Activated CD4-positive, alpha-beta T cell treated with anti-CD3 and anti-CD28 coated beads, Interleukin-2, Interleukin-4, amounts not matched to agents 100 ng/mL and 50 ng/mL, durations not matched to agents 16 hours and 8 hours (primary cell): ENCODE results near the gene CES2.

Experiments used
- DNase-seq: peaks from one replicate; pipeline ENCODE4 v3.0.0-alpha.2; 2020; ENCODE audit warnings: low spot score

CES2 gene

DNA sequence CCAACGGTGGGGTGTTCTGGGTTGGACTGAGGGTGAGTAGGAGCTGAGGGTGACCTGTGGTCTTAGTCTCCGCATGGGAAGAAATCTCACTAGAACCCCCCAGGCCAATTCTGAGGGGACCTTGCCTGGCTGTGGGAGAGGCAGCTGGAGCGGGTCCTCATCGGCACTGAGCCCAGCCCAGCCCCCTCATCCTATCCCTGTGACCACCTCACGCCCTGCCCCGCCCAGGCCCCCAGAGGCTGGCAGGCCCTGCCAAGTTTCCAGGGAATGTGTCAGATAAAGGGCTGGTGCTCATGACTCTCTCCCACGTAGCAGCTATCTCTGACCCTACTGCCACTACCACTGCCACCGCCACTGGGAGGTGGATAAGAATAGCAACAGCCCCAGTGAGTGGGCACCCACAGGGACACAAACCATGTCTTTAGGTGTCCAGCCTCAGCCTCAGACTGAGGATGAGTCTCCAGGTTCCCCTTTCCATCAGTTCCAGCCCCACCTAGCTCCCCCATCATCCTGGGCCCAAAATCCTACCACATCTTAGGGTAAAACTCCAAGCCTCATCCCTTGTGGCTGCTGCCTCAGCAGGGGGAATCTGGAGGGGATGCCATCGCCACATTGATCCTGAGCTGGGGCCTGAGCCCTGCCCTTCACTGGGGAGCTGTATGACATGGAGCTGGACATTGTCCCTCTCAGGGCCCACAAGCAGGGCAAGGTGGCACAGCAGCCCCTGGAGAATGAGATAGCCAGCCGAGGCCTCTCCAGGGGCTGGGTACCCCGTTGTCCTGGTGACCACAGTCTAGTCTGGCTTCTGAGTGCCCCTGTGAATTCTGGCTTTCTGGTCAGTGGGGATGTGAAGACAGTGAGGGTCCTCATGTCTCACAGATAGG lies 31.5 kb upstream of the CES2 start:
- DNase-seq, result no peak

DNA sequence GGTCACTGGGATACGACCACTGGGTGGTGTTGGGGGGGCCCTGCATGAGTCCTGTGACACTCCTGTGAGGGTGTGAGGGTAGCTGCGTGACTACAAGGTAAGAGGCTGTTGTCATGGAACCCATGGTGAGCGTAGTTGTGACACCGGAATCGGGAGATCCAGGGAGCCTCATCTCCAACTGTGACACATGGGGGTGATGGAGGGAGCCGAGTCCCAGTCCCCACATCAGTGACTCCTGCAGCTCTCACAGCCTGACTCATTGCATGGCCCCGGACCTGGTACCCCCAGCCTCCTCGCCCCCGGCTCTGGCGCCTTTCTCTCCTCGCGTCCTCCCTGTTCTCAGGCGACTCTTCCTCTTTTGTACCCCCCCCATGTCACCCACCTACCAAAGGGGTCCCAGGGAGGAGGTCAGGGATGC lies 30.9 kb upstream of the CES2 start:
- no peak for DNase-seq

DNA sequence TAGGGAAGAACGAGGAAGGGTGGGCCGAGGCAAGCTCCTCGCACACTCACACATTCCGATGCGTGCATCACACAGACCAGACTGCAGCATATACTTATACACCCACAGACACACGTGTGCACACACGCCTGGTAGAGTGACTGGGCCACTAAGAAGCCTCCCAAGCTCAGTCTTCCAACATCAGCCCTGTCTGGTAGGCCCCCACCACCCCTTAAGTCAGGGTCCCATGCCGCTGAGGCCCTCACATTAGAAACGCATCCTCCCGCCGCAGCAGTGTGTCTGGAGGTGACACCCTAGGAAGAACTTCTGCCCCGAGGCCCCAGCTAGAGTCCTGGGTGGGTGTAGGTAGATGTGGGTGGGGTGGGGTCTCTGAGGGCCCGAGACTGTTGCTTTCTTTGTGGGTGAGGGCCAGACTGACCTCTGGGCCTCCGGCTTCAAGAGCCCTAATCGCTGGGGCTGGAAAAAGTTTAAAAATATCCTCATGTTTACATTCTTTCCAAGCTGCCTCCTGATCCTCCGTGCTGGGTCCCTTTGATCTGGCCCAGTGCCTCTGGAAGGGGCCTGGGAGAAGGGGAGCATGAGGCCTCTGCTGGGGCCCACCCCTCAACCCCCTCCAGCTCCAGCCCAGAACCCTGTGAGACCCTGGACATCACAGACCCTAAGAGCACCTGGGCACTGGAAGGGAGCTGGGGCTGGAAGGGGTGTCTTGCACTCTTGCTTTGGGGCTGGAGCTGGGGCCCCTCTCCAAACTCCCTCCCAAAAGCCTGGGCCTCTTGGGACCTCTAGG lies 30.3 kb upstream of the CES2 start:
- no peak for DNase-seq

DNA sequence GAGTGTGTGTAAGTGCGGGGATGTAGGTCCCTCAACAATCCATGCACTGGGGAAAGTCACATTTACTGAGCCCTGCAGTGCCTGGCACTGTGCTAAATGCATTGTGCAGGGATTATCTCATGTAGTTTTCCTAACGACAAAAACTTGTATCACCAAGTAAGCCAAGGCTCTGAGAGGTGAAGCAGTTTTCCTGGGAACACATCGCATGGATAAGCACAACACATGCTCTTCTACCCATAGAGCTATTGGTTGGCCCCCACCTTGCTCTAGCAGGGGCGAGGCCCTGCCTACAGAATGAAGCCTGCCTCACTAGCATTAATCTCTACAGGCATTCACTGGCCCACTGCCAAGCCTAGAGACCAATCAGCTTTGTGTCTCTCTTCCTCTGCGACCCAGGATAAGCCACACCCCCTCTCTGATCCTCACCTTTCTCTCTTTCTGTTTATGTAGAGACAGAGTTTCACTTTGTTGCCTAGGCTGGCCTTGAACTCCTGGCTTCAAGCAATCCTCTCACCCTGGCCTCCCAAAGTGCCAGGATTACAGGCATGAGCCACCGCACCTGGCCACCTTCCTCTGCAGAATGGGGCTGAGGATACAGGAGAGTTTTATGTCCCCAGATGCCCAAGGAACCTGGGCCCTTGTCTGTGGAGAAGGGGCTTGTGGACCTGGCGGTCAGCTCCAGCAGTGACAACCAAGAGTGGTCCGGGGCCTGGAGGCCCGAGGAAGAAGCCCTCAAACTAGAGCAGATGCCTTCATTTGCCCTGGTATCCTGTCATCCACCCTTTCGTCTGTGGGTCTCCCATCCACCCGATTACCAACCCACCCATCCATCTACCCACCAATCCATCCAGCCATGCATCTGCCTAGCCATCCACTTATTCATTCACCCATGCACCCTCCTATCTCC lies 29.4 kb upstream of the CES2 start:
- peak; percentile 17 for DNase-seq

DNA sequence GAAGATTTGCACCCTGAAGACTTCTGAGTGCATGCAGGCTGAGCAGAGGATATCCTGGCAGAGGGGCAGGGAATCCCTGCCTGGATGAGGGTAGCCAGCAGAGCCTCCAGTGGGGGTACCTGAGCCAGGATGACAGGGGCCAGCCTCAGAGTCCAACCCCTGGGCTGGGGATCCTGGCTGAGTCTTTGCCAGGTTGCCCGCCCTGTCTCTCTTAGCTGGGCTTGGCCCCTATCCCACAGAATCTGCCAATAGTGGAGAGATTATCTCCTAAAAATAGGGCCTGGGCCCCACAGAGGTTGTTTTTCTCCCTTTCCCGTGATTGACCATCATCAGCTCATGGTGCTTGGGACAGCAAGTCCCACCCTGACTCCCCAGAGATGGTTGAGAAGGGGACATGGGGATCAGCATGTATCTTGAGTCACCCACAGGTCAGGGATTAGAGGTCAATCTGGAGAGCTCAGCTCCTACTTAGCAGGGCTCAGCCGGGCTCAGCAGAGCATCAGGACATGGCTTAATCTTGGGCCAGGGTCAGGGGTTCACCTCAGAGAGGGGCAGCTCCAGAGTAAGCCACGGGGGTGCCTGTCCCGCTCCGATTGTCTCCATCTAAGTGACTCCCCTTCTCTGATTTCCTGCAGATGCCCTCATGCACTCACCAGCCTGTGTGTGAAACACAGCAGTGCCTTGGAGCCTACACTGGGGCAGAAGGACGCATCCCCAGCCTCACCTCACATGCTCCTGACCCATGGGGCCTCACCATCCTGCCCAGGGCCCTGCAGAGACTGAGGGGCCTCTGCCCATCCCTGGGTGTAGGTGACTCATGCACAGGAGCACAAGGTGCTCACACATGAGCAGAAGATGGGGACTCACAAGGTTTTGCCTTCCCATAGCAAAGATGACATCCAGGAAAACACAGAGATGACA lies 28.1 kb upstream of the CES2 start:
- no peak for DNase-seq

DNA sequence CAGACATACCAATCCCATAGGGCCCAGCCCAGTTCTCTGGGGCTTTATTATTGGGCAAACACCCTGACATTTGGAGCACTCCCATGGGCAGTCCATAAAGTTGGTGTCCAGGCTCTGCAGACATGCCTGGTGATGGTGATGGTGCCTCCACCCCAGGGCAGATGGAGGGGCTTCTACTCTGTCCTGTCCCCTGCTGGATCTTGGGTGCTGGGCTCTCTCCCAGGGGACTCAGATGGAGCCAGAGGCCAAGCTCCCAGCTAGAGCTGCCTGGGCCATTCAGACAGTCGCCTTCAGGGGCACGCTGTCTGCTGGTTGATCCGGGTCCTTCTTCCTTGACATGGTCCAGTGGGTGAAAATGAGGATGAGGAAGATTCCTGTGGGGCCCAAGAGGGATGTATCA lies 27.2 kb upstream of the CES2 start:
- DNase-seq, result no peak

DNA sequence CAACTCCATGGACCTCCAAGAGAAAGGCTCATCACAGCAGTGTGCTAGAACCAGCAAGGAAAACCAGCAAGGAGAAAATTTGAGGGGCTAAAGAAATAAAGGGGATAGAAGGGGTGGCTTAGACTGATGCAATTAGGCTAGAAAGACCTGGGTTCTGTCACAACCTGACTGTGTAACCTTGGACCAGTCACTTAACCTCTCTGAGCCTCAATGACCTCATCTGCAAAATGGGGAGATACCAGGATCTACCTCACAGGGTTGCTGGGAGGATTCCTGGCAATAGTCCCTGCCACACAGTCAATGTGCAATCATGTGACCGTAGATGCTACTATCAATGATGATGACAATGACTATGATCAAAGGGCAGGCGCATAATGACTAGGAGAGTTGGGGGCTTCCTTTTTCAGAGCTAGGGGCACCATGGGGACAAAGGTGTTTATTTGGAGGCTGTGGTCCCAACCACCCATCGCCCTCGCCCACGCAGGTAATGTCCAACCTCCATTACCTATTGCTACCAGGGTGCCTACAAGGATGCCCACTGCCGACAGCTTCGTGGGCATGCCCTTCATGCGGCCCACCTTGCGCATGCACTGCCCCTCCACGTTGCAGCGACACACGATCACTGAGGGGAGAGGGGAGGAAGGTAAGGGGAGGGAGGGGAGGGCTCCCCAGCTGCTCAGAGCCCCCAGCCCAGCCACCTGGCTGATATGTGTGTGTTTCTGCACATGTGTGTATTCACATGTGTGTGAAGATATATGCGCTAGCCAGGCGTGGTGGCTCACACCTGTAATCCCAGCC lies 26.4 kb upstream of the CES2 start:
- no peak for DNase-seq

DNA sequence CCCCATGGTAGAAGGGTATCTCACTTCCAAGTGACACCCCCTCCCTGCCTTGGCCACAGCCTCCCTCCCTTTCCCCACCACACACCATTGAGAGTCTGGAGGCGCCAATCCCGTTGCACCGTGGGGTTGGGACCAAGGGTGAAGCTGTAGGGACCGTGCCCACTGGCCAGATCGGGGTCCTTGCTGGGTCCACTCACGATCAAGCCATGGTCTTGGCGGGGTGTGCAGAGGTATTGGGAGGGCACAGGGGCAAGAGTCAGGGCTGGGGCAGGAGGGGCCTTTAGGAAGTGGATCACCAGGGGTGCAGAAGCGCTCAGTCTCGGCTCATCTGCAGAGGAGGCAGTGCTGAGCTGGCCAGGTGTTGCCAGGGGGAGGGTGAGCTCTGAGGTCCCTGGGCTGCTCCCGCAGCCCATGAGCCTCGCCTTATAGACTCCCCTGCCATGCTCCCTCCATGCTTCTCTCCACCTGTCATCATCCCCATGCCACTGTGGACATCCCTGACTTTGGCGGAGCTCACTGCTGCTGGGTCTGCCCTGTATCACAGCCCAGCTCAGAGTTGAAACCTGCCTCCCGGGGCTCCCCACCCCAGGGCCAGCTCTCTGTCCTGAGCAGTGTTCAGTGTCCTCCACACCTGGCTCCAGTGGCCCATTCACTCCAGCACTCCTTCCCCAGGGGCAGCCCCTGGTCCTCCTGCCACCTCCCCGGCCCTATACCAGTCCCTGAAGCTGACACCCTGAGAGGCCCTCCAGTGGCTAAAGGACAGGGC lies 25.0 kb upstream of the CES2 start:
- DNase-seq, result no peak

DNA sequence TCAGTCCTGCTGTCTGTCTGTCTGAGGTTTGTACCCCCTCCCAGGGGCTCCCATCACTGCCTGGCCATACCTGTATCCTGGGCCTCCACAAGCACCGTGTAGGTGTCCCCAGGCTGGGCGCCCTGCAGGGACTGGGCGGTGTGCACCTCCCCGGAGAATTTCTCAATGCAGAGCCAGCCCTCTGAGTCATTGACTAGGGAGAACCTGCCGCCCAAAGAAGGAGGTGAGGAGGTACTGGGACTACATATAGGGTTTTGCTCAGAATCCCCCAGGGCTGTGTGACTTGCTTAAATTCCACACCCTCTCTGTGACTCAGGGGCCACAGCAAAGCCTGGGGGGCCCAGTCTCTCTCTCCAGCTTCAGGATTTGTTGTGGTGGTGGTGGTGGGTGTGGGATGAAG lies 24.2 kb upstream of the CES2 start:
- no peak for DNase-seq

DNA sequence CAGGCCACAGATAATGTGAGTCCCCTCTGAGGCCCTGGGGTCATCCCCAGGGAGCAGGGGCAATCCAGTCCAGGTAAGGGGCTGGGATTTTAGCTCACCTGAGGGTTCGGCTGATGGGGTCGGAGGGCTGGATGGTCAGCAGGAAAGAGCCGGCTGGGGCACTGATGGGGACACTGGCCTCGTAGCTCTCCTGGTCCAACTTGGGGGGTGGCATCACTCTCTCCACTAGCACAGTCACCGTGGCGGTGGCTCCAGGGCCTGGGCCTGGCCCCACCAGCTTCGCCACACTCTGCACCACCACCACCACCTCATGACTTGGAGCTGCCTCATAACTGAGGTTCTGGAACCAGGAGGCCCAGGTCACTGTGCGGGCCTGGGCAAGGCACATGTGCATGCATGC lies 23.5 kb upstream of the CES2 start:
- DNase-seq, result no peak

DNA sequence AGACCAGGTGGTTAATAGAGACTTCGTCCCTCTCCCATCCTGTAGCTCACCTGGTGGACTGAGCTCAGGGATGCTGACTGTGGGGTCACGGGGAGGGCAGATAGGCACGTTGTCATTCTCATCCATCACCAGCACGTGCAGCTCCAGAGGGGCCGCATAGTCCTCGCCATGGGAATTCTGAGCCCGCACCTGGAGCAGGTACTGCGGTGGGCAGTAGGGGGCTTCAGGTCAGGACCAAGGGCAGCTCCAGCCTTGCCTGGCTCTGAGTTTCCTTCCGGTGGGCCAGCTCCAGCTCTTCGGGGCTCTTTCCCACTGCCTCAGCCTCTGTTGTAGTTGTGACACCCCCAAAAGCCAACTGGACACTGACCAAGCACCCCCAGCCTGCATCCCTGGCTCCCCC lies 22.2 kb upstream of the CES2 start:
- no peak for DNase-seq

DNA sequence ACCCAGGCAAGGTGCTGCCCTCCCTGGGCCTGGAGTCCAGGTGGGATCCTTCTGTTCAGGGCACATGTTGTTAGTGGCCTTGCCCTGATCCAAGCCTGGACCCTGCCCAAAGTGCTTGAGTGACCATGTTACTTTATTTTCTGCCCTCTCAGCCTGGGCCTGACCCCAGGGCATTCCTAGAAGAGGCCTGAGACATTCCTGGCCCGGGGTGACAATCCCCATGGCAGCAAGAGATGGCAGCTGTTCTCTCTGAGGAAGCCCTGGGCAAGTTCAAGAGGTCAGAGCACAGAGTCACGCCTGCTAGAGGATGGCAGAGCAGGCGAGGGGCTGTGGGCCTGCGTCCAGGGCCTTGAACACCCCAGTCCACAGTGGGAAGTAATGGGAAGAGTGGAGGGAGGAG lies 21.6 kb upstream of the CES2 start:
- DNase-seq, result no peak

DNA sequence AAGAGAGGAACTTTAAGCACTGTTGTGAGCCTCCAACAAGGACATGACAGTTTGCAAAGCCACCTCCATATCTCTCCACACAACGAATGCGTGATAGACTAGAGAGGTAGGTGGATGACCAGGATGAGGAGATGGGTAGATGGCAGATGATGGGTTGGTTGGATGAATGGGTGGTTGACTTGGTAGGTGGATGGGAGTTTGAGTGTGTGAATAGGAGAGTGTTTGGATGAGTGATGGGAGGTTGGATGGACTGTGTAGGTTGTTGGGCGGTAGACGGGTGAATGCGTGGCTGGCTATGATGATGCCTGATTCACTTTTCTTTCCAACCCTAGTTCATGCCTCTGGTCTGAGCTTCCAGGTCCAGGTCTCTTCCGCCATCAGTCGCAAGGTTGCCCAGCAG lies 20.8 kb upstream of the CES2 start:
- DNase-seq, result no peak

DNA sequence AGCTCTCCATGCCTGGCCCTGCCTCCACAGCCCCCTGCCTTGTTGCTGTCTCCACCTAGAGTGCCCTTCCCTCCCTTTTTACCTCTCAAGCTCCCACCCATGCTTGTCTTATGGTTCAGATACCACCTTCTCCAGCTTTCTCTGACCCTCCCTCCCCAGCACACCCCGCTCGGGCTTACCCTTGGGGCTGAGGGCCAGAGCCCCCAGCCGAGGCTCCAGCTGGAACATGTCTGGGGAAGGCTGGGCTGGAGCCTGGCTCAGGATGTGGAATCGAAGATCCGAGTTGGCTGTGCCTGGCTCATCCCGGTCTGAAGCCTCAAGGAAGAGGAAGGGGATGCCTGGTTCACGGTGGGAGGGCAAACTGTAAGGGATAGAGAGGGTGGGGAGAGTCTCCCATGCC lies 20.3 kb upstream of the CES2 start:
- DNase-seq, result no peak

DNA sequence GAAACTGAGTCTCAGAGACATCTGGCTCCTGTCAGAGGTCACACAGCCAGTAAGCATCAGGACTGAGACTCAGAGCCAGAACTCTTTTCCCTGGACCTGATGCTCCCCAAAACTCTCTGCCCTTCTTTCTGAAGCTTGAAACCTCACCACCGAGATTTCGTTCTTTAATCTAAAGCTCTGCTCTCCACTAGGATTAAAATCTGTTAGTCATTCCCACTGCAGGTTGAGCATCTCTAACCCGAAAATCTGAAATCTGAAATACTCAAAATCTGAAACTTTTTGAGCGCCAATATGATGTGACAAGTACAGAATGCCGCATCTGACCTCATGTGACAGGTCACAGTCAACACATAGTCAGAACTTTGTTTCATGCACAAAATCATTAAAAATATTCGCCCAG lies 18.8 kb upstream of the CES2 start:
- no peak for DNase-seq

DNA sequence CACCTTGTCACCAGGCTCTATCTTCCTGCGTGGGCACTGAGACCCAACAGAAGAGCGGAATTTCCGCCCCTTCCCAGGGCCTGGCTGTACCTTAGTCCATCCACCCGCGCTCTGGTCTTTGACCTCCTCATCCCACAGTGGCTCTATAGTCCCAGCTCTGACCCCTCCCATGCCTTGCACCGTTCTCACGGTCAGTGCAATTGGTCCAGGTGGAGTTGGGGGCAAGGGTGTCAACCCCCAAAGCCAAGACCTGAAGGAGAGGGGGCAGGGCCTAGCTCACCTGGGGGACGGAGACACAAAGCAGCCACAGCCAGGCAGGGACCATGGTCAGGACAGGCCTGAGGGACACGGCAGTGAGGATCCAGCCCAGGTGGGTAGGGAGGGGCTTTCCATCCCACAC lies 17.6 kb upstream of the CES2 start:
- DNase-seq, result no peak

DNA sequence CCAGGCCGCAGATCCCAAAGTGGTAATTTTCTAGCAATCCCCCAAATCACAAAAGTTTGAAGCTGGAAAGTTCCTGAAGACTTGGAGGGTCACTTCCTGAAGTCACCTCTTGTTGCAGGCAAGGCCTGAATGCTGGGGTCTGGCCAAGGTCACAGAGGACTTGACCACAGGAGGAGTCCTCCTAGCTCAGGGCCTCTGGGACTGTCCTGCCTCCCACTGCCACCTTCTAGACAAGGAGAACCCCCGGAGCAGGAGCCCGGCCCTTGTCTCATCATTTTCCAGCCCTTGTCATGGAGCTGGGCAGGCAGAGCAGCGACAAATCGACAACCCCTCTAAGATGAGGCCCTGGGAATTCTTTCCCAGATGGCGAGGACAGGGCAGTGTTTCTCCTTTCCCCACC lies 17.0 kb upstream of the CES2 start:
- DNase-seq, result no peak

DNA sequence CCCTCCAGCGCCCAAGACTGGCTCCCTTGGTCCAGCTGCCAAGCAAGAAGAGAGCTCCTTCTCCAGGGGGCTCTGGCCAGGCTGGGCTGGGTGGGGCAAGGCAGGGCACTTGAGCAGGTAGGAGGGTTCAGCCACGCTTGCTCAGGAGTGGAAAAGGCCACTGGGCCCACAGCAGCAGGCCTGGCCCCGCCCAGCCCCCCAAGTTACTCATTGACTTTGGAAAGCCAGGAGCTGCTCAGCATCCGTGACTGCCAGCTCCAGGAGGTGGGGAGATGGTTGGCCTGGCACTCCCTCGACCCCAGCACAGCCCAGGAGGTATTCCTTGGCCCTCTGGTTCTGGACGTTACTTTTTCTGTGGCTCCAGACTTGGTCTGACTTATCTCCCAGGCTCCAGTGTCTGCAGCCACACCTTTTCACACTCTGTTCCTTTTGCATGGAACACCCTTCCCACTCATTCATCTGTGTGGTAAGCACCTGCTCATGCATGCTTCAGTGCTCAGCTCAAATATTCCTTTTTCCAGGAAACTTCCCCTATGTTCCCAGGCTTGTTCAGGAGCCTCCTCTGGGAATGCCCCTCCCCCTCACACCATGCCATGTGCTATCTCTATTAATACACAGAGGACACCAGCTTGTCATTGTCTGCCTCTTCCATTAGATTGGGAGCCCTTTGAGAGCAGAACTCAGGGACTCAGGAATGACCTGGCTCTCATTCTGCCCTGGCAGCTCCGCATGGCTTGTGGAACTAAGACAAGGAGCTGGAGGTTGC lies 16.3 kb upstream of the CES2 start, which contains the start of gene CDH16:
Gene CDH16, minus strand, starts transcription at position 83 of the 766 bp plus-strand sequence. CDS start 820 bp downstream, outside the sequence.
- no peak for DNase-seq
